ENCODE results near the gene CRY1. TPM values are rescaled to one million over a fixed set of nuclear protein-coding genes. Genes with fewer than 3 reads are reported as not detected.

The CRY1 gene
- total and polyA plus RNA-seq, 9 of the 15 experiments (the other 6 are each of a cell fraction or from before 2014, with no cell fraction given) = 8.7 to 33.3 (median 25.2) TPM

DNA sequence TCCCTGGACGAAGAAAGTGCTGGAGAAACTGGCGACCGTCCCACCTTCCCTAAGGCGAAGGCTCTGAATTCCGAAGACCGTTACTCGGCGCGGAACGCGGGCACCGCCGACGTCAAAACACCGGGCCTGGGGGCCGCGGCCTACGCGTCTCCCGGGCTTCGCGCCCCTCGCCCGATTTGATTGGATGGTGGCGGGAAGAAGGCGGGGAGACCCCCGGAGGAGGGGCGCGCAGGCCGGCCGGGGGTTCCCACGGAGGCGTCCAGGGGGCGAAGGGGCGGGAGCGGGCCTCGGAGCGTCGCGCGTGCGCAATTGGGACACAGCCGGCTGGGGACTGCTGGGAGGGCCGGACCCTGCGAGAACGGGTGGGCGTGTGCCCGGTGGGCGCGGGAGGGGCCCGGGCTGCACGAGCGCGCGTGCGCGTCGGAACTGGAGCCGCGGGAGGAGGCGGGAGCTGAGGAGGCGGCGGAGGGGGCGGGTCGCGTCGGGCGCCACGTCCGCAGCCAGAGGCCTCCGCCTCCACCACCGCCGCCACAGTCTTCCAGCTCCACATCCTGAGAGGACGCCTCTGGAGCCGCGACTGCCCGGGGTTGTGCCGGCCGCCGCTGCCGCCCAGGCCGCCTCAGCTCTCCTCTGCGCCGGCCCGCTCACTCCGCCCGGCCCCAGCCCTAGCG lies 137.8 kb downstream of the CRY1 start, which contains the start of gene TMEM263 (continued):
- TF ChIP-seq NRF1 (conservative IDR thresholded peaks at IDR 0.05 in 1 of 2, IDR thresholded peaks at IDR 0.05 in 1 of 2) = peak; percentile 94 to 95
- TF ChIP-seq, protein P1, sequence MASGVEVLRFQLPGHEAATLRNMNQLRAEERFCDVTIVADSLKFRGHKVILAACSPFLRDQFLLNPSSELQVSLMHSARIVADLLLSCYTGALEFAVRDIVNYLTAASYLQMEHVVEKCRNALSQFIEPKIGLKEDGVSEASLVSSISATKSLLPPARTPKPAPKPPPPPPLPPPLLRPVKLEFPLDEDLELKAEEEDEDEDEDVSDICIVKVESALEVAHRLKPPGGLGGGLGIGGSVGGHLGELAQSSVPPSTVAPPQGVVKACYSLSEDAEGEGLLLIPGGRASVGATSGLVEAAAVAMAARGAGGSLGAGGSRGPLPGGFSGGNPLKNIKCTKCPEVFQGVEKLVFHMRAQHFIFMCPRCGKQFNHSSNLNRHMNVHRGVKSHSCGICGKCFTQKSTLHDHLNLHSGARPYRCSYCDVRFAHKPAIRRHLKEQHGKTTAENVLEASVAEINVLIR (CRISPR knock-in tag; IDR thresholded peaks at IDR 0.05) = 0 out of 2 replicates have a peak, but pooled peaks have one; percentile 31
- TF ChIP-seq ZNF263 (CRISPR knock-in tag; IDR thresholded peaks at IDR 0.05; ENCODE audit: borderline replicate concordance) = no peak
- TF ChIP-seq ZBTB8A (IDR thresholded peaks at IDR 0.05; ENCODE audit: partially characterized antibody) = no peak
- no peak for TF ChIP-seq MTA1 (IDR thresholded peaks at IDR 0.05; ENCODE audit: borderline replicate concordance)
- no peak for TF ChIP-seq HNRNPUL1 (IDR thresholded peaks at IDR 0.05; ENCODE audit: low read length)
- no peak for TF ChIP-seq HDAC3 (IDR thresholded peaks at IDR 0.05; ENCODE audit: borderline replicate concordance, partially characterized antibody)
- TF ChIP-seq ELF1 (tag; IDR thresholded peaks at IDR 0.05) = no peak
- TF ChIP-seq SIN3A (IDR thresholded peaks at IDR 0.05; ENCODE audit: borderline replicate concordance in 2 of 2, control insufficient read depth in 1 of 2, low read depth in 2 of 2, low read length in 2 of 2) = peak in 1 of 2 experiments; percentile 49; a peak in 1 of 4 replicates
- TF ChIP-seq ZNF764 (CRISPR knock-in tag; IDR thresholded peaks at IDR 0.05; ENCODE audit: low read depth) = no peak
- no peak for TF ChIP-seq NCOR1 (IDR thresholded peaks at IDR 0.05)
- TF ChIP-seq, protein P2, sequence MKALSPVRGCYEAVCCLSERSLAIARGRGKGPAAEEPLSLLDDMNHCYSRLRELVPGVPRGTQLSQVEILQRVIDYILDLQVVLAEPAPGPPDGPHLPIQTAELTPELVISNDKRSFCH (CRISPR knock-in tag; IDR thresholded peaks at IDR 0.05) = no peak
- TF ChIP-seq, protein P2 (tag; IDR thresholded peaks at IDR 0.05) = no peak
- TF ChIP-seq, protein P3, sequence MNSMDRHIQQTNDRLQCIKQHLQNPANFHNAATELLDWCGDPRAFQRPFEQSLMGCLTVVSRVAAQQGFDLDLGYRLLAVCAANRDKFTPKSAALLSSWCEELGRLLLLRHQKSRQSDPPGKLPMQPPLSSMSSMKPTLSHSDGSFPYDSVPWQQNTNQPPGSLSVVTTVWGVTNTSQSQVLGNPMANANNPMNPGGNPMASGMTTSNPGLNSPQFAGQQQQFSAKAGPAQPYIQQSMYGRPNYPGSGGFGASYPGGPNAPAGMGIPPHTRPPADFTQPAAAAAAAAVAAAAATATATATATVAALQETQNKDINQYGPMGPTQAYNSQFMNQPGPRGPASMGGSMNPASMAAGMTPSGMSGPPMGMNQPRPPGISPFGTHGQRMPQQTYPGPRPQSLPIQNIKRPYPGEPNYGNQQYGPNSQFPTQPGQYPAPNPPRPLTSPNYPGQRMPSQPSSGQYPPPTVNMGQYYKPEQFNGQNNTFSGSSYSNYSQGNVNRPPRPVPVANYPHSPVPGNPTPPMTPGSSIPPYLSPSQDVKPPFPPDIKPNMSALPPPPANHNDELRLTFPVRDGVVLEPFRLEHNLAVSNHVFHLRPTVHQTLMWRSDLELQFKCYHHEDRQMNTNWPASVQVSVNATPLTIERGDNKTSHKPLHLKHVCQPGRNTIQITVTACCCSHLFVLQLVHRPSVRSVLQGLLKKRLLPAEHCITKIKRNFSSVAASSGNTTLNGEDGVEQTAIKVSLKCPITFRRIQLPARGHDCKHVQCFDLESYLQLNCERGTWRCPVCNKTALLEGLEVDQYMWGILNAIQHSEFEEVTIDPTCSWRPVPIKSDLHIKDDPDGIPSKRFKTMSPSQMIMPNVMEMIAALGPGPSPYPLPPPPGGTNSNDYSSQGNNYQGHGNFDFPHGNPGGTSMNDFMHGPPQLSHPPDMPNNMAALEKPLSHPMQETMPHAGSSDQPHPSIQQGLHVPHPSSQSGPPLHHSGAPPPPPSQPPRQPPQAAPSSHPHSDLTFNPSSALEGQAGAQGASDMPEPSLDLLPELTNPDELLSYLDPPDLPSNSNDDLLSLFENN (IDR thresholded peaks at IDR 0.05; ENCODE audit: low read depth in 2 of 2, low read length in 2 of 2) = no peak
- peak; percentile 71; the same call in 1 of the 2 replicates for TF ChIP-seq ILF3 (IDR thresholded peaks at IDR 0.05; ENCODE audit: borderline replicate concordance)
- no peak for TF ChIP-seq DDX20 (tag; IDR thresholded peaks at IDR 0.05; ENCODE audit: low read depth)
- no peak for TF ChIP-seq ZNF217 (CRISPR knock-in tag; IDR thresholded peaks at IDR 0.05)
- TF ChIP-seq ZNF830 (CRISPR knock-in tag; IDR thresholded peaks at IDR 0.05) = no peak
- no peak for TF ChIP-seq SAFB2 (IDR thresholded peaks at IDR 0.05; ENCODE audit: borderline replicate concordance, low read depth, low read length, severe bottlenecking)
- peak; percentile 38 for TF ChIP-seq ATF7 (IDR thresholded peaks at IDR 0.05)
- no peak for TF ChIP-seq ZNF282 (CRISPR knock-in tag; IDR thresholded peaks at IDR 0.05)
- TF ChIP-seq ZNF717 (CRISPR knock-in tag; IDR thresholded peaks at IDR 0.05) = no peak
- no peak for TF ChIP-seq ZNF551 (CRISPR knock-in tag; IDR thresholded peaks at IDR 0.05)
- no peak for TF ChIP-seq THRAP3 (IDR thresholded peaks at IDR 0.05; ENCODE audit: borderline replicate concordance)
- TF ChIP-seq ZNF668 (CRISPR knock-in tag; IDR thresholded peaks at IDR 0.05) = no peak

All from K562 (cell line).